NOMO-1 treated with DMSO at 0.1 percent for 48 hours (cell line): ENCODE results near the gene MCC.

Experiments
- DNase-seq: peaks from one replicate; lab custom pipeline; 2025; ENCODE audit not compliant: unreplicated experiment; lab: John Stamatoyannopoulos, UW

MCC gene

DNA sequence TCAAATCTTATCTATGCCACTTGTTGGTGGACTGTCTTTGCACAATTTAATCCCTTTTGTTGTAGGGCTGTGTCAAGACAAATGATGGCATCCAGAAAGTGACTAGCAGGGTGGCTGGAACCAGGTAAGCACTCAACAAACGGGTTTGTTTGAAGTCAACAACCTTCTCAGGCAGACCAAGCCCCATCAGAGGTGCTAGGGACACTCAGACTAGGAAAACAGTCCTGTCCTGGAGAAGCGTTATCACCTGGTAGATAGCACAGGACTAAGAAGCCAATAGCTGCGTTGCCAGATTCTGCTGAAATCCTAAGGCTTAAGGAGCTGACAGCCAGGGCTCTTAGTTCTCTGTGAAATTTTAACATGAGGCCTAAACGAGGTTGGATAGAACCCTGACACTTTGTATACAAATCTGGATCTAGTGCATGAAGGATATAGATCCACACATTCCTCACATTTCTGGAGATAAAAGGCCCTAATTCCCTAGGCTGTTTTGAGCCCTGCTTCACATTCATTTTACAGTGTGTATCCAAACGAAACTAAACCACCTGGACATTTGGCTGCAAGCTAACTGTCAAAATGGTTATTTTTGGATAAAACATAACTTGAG lies 331.9 kb downstream of the MCC start:
- no peak for DNase-seq

DNA sequence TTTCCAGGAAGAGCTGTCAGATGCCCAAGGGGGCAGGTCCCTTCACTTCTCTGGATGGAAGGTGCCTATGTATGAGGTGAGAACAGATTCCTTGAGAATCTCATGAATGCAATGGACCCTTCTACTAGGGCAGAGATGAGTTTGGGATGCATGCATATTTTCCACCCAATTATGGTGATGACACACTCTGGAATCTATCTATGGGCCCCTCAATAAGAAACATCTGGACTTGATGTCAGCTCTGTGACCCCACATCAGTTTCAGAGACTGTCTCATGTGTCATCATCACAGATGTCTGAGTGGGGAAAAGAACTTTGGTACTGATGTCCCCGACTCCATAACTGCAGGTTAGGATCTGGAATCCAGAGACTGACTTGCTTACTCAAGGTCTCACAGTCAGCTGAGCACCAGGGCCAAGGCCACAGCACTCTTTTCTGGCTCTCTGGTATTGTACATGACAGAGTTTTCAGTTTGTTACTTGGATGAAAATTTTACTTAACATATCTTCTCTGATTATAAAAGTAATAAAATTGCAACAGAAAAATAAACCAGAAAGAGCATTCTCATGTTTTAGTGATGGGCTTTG lies 334.6 kb downstream of the MCC start:
- no peak for DNase-seq

DNA sequence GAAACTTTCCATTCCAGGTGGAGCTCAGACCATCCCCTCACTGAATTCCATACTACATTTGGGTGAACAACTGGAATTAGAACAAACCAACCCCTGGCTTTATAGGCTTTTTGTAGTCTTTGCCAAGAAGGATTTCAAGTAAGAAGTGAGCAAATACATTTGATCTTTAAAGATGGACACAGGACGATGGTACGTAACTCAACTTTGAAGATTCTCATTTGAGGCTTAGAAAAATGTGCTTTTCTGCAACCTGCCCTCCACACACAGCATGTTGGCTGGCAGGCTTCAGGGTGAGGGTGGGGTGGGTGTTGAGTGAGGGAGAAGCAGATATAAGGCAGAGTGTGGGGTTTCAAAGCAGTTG lies 335.9 kb downstream of the MCC start:
- no peak for DNase-seq

DNA sequence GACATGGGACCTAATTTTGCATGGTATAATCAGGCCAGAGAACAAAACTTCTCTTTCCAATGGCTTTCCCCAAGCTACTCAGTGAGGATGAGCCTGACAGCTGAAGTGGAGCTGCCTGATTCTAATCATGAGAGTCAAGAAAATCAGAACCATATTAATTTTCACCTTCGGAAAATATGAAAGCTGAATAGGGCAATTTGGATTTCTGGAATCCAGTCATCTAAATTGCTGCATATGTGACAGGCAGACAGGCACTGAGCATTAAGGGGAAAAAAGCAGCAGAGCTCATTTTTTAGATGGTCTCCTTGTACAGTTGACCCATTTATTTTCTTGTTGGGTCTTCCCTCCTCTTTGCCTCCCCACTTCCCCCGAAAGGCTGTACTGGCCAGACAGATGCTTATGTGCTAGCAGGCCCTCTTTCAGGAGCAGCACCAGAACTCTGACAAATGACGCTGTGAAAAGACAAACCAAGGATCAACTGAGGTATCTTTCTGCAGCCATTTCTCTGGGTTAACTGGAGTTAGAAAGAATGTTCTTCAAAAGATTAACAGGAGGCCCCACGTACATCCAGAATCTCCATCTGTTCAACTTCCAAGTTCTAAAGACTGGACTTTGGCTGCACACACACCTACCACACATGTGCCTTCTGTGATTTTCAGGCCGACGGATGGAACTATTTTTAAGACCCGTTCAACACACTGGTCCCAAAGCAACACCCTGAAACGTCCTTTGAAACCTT lies 336.4 kb downstream of the MCC start:
- no peak for DNase-seq

DNA sequence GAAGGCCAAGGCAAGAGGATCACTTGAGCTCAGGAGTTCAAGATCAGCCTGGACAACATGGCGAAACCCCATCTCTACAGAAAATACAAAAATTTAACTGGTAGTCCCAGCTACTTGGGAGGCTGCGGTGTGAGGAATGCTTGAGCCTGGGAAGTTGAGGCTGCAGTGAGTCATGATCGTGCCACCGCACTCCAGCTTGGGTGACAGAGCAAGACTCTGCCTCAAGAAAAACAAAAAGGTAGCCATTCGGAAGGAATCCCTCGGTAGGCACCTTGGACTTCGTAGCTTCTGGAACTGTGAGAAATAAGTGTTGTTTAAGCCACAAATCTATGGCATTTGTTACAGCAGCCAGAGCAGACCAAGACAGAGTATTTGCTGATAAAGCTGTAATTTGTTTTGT lies 337.4 kb downstream of the MCC start:
- no peak for DNase-seq

DNA sequence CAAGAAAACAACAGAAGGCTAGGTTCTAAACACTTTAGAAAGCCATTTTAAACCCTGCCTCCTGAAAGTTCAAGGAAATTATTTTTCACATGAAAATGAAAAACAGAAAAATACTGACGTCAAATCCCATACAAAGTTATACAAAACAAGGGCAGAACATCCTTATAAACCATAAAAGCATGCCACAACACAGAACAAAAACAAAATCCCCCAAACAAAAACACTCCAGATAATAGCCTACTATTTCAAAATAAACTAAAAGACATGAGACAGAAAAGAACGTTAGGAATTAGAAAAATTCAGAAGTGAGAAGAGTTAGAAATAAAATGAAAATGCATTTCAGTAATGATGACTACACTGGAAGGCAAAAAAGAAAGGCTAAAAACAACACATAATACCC lies 338.0 kb downstream of the MCC start:
- DNase-seq, result no peak

DNA sequence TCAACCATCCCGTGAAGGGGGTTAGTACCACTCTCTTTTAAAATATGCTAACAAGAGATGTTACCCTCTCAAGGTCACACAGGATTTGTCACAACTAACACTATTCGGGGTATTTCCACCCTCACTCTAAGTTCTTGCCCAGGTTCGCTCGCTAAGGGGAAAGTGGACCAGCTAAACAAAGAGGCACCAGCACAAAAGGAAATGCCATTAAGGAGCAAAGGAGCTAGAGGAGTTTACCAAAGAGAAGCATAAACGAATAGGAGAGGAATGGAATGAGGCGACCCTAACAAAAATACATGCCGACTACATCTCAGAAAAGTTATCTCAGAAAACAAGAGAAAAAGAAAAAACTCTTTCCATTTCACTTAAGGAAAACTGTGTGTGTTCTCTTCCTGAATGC lies 340.7 kb downstream of the MCC start:
- no peak for DNase-seq

DNA sequence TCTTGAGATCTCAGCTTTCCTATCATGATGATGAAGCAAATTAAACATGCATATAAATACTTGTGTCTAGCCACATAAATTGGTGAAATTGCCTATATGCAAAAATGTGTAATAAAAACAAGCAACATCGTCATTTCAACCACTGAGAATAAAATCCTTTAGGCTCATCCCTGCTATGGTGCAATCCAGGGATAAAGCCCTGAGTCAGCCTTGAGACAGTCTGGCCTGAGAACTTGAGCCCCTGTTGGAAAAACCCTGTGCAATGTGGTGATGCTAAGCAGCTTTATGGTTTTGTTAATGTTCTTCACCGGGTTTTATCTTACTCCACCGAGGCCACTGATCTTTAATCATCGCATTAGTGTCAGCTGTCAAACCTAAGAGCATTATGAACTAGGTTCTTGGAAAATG lies 341.1 kb downstream of the MCC start:
- DNase-seq, result no peak

DNA sequence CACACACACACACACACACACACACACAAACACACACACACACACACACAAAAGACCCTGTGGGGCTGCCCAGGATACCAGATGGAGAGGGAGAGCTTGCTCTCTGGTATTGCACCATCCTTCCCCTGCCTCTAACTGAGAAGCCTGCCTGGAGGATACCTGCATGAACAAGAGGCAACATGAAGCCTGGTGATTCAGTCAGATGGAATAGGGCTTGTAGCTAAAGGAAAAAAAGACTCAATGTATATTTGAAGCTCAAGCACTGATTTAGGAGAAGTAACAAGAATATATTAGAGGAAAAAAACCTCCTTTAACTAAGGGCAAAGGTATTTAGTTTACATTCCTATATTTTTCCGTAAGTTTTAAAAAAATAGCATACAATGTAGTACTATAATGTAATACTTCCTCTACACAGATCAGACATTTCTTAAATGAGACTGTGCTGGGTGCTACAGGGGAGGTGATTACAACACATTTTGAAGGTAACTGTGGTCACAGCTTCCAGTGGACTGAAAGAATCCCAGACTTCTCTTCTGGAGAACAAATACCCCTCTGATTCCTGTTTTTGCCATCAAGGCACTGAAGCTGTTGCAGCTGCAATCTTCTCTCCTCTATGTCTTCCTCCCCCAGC lies 342.4 kb downstream of the MCC start:
- DNase-seq, result no peak

DNA sequence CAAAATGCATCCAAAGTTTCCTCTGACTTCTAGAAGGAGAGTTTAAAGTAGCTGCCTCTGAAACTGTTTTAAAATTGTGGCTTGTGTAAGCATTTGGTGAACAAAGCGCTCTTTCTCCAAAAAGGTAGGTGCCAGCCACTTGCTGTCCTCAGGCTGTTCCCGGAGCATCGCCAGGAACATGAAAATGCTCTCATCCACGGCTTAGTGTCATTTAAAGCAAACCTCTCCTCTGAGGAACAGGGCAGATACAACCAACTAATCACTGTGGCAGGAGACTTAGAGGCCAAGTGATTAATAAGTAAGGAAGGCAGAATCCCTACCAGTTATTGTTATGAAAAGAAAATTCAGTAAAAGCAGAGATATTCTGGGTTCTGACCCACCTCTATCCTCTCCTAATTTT lies 346.1 kb downstream of the MCC start:
- no peak for DNase-seq

DNA sequence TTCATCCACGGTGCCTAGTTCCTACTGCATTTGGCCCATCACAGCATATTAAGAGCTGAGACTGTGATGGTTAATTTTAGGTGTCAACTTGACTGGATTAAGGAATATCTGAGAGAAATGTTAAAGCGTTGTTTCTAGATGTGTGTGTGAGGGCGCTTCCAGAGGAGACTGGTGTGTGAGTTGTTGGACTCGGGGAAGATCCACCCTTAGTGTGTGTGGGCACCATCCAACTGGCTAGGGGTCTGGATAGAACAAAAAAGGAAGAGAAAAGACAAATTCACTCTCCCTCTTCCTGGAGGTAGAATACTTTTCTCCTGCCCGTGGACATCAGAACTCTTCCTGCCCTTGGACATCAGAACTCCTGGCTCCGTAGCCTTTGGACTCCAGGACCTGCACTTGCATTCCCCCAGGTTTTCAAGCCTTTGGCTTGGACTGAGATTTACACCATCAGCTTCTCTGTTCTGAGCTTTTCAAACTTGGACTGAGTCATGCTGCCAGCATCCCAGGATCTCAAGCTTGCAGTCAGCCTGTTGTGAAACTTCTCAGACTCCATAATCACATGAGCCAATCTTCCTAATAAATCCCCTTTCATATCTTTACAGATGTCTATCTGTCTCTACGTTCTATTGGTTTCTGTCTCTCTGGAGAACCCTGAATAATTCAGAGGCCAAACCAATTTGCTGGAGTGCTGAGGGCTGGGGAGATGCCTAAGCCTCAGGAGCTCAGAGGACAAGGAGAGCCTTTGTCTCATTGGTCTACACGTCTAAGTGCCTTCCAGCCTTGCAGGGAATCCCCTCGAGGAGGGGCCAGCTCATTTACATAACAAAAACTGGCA lies 347.2 kb downstream of the MCC start:
- no peak for DNase-seq

DNA sequence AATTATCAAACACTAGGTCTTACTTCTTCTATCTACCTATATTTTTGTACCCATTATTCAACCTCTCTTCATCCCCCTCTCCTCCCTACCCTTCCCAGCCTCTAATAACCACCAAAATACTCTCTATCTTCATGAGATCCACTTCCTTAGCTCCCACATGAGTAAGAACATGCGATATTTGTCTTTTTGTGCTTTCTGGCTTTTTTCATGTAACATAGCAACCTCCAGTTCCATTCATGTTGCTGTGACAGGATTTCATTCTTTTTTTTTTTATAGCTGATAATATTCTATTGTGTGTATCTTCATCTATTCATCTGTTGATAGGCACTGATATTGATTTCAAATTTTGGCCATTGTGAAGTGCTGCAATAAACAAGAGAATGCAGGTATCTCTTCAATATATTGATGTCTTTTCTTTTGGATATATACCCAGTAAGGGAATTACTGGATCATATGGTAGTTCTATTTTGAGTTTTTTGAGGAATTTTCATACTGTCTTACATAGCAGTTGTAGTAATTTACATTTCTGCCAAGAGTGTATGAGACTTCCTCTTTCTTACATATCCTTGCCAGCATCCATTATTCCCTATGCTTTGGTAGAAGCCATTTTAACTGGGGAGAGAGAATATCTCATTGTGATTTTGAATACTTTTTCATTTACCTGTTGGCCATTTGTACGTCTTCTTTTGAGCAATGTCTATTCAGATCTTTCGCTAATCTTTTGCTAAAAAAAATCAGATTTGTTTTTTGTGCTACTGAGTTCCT lies 354.9 kb downstream of the MCC start:
- DNase-seq, result no peak

DNA sequence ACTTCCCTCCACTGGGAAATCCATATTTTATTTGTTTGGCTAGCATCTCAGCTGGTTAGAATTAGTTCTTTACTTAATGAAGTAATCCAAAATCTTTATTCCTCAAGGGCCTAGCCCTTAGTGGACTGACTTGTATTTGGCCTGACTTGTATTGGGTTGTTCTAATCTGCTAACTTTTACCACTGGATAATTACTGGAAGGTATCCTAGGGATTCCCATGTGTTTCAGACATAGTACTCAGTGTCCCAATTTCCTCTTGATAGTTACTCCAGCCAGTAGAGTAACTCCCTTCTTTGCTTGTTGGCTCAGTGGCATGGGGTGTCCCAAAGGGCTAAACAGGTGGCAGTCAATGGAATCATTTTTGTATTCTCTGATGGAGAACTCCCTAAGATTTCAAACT lies 355.7 kb downstream of the MCC start:
- no peak for DNase-seq

DNA sequence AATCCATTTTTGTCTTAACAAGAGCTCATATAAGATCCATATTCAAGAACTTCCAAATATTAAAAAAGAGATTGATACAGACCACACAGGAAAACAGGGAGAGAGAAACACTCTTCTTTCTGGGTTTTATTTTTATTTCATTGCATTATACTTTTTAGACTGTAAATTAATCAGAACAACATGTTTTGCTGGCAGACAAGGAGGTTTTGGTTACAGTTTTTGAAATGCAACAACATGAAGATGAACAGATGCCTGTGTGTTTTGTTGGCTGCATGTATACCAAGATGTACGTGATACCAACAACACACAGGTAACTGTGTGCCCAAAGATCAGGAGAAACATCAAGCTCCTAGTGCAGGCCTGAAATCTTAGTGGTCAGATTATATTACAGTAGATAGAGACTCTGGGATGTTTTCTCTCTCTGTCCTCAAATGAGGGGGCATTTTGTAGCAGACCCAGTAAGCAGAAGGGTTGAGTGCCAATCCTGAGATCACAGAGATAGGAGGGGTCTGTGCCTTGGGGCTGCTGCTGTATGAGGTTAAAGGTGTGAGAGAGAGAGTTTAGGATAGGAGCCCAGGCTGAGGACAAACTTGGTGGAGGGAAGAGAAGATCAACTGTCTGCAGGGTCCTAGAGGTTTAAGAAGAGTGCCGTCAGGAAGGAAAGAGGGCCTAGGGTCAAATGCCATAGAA lies 359.5 kb downstream of the MCC start:
- no peak for DNase-seq

DNA sequence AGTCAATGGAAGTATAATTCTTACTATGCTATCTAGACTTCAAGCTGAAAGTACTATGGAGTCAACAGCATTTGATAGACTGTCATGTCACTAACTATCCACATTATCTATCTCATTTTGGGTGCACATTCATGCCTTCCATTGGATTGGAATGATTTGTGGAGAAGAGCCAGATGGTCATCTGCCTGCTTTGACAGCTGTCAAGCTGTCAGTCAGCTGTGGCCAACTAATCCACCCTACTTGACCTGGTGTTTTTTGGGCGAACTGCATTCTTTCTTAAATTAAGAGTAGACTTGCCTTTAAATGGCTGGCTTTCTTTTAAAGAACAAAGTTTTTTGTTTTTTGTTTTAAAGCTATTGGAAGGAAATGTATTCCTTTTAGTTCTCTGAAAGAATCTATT lies 360.2 kb downstream of the MCC start:
- no peak for DNase-seq

DNA sequence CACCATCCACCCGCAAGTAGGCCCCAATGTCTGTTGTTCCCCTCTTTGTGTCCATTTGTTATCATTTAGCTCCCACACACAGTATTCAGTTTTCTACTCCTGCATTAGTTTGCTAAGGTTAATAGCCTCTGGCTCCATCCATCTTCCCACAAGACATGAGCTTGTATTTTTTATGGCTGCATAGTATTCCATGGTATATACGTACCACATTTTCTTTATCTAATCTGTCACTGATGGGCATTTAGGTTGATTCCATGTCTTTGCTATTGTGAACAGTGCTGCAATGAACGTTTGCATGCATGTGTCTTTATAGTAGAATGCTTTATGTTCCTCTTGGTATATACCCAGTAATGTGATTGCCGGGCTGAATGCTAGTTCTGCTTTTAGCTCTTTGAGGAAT lies 361.2 kb downstream of the MCC start:
- DNase-seq, result no peak

DNA sequence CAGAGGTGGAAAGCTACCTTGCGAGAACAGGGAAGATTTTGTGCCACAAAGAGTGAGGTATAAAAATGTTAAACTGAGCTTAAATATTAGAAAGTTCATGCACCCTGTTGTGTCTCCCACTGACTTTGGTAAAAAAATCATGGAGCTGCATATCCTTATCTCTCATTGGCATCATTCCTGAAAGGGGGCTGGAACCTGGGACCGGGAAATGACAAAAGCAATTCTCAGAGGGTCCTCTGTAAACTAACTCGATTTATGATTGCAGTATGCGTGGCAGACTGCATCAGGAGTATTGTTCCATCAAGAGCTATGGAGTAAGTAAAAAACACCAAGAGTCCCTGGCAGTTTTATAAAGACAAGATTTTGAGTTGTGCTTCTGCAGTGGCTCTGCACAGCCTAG lies 362.9 kb downstream of the MCC start:
- DNase-seq, result no peak

DNA sequence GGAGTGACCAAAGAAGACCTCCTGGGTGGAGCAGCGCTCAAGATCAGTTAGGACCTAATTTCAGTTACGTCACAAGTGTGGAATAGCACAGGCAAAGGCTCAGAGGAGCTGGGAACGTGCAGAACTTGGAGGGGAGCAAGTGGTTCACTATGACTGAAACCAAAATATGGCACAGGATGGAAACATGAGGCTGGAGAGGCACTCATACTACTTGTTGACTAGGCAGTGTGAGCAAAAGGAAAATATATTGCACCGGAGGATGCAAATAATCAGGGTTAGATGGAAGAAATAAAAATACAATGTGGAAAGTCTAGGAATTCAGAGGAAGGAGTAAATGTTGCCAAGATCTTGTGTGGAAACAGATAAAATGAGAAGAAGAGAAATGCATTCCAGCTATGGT lies 363.3 kb downstream of the MCC start:
- no peak for DNase-seq

DNA sequence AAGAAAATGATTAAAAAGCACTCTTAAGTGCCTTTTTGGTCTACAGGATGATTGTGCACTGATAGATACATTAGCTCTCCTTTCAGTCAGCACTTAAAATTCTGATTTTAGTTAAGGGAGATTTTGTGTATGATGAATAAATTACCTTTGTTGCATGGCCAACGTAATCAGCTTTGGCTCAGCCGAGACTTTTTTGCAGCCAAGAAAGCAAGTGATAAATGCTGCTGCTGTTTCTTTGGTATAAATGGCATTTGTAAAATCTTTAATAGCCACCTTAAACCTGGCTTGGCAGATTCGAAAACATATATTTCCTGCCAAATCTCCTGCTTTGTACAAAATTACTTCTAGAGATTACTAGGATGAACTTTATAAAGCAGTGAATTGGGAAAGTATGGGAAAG lies 364.0 kb downstream of the MCC start:
- no peak for DNase-seq

DNA sequence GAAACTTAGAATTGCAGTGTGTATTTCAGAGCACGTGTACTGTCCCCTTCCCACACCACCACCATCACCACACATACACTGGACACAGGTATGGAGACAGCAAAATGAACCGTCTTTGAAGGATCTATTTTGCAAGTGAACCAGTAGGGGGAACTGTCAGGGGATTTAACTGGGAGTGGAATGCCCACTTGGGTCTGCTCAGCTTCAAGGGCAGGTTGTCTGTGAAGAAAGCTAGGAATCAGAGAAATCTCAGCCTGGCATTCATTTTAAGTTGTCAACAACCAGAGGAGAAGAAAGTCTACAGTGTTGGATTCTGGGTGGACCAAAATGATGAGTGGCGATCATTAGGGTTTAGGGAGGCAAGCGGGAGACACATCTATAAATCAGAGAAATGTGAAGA lies 364.6 kb downstream of the MCC start:
- DNase-seq, result no peak
